HCT116 (cell line): ENCODE data around the gene C5orf52. TPM values are rescaled to one million over a fixed set of nuclear protein-coding genes. Genes with fewer than 3 reads are reported as not detected.
"Not testable (repeated sequence)": the region's sequence is repeated elsewhere in the genome, so short reads cannot be mapped to it uniquely, and the experiment has no call there.

Experiments used
- ATAC-seq: fragments of 200-7000 bp; cut with Tn5 transposase; 2 replicates; pipeline ENCODE4 v1.9.1; 2020; ENCODE audit warnings: mild to moderate bottlenecking, moderate library complexity
- BruUV-seq: library from RNA; stranded (reverse); fragments of 400-500 nt; replicated peaks from 2 replicates; lab custom pipeline; 2021; lab: Mats Ljungman, UMichigan
- CTCF ChIA-PET: fragments of 300-600 bp; sonication (Branson Sonifier 250); formaldehyde crosslinking; loops from one replicate; lab custom pipeline; 2021; ENCODE audit warnings: antibody characterized with exemption; lab: Charles Lee
- POLR2A ChIA-PET: fragments of 300-600, 350-600 bp; sonication (Branson Sonifier 250); formaldehyde crosslinking; loops from one replicate; lab custom pipeline; 2021; ENCODE audit warnings: antibody characterized with exemption; lab: Charles Lee
- RAD21 ChIA-PET, 2 experiments: fragments of 300-600 bp; sonication (Branson Sonifier 250); formaldehyde crosslinking; loops; one replicate each; lab custom pipeline; 2023; ENCODE audit warnings: low total read pairs in 2 of 2; ENCODE audit not compliant: uncharacterized antibody in 2 of 2, unreplicated experiment in 2 of 2, low non-redundant PET in 1 of 2; lab: Charles Lee
- DNase-seq: peaks from one replicate; pipeline ENCODE4 v3.0.0-alpha.2; 2010; ENCODE audit warnings: low read depth, low spot score
- H2AFZ ChIP-seq: fragments of 200-600 bp; shearing (Covaris generic), sonication (generic); 2 replicates; pipeline ENCODE4 v1.6.1; 2017; ENCODE audit warnings: low read depth, mixed run types, mixed read lengths, antibody characterized with exemption, low read length; ENCODE audit not compliant: poor library complexity, severe bottlenecking
- H3K27ac ChIP-seq: 2 replicates; pipeline ENCODE4 v1.5.1; 2012; ENCODE audit warnings: low read depth, low read length
- H3K27me3 ChIP-seq: fragments of 200-600 bp; sonication (generic); 2 replicates; pipeline ENCODE4 v1.6.1; 2016; ENCODE audit warnings: mixed run types, low read length, mixed read lengths; ENCODE audit not compliant: insufficient read depth
- H3K36me3 ChIP-seq, 2 experiments: fragments of 200-500 bp in 1 of 2; fragments of 200-600 bp in 1 of 2; sonication (Bioruptor generic) in 1 of 2; sonication (generic) in 1 of 2; 2 replicates each; pipeline versions ENCODE4 v1.5.1 to v1.6.1; 2014 to 2016; ENCODE audit warnings: low read length in 2 of 2, inconsistent platforms in 1 of 2, mixed read lengths in 1 of 2, mixed run types in 1 of 2; ENCODE audit not compliant: insufficient read depth in 2 of 2, control insufficient read depth in 1 of 2
- H3K4me1 ChIP-seq, 2 experiments: fragments of 200-600 bp in 1 of 2; sonication (generic) in 1 of 2; 2 replicates each; pipeline versions ENCODE4 v1.5.1 to v1.6.1; 2012 to 2017; ENCODE audit warnings: low read length in 2 of 2, inconsistent platforms in 1 of 2, mild to moderate bottlenecking in 1 of 2, mixed read lengths in 1 of 2, mixed run types in 1 of 2, moderate library complexity in 1 of 2; ENCODE audit not compliant: insufficient read depth in 2 of 2, control insufficient read depth in 1 of 2
- H3K4me2 ChIP-seq: fragments of 200-600 bp; sonication (generic); 2 replicates; pipeline ENCODE4 v1.6.1; 2017; ENCODE audit warnings: mixed run types, low read length, mixed read lengths
- H3K4me3 ChIP-seq, 2 experiments: fragments of 200-600 bp in 1 of 2; sonication (generic) in 1 of 2; replicated peaks in 1 of 2; 2 replicates each; pipeline ENCODE4 v1.5.1; 2011 to 2016; ENCODE audit warnings: low read length in 2 of 2, control low read depth in 1 of 2, low read depth in 1 of 2, mild to moderate bottlenecking in 1 of 2, mixed read lengths in 1 of 2, mixed run types in 1 of 2
- H3K79me2 ChIP-seq: fragments of 200-600 bp; sonication (generic); 2 replicates; pipeline ENCODE4 v1.6.1; 2017; ENCODE audit warnings: mild to moderate bottlenecking, mixed run types, low read length, moderate library complexity, mixed read lengths; ENCODE audit not compliant: insufficient read depth
- H3K9ac ChIP-seq: fragments of 200-600 bp; sonication (generic); 2 replicates; pipeline ENCODE4 v1.6.1; 2016; ENCODE audit warnings: low read length, mixed read lengths
- H3K9me2 ChIP-seq: fragments of 200-600 bp; sonication (generic), shearing (Covaris generic); 2 replicates; pipeline ENCODE4 v1.6.1; 2017; ENCODE audit warnings: mixed run types, mild to moderate bottlenecking, moderate library complexity; ENCODE audit not compliant: insufficient read depth
- H3K9me3 ChIP-seq, 2 experiments: fragments of 200-500 bp in 1 of 2; fragments of 200-600 bp in 1 of 2; sonication (Bioruptor generic) in 1 of 2; sonication (generic) in 1 of 2; 2 replicates each; pipeline ENCODE4 v1.6.1; 2014 to 2017; ENCODE audit warnings: low read length in 2 of 2, mixed read lengths in 2 of 2, inconsistent platforms in 1 of 2, low read depth in 1 of 2, mild to moderate bottlenecking in 1 of 2, mixed run types in 1 of 2, moderate library complexity in 1 of 2; ENCODE audit not compliant: control insufficient read depth in 1 of 2, insufficient read depth in 1 of 2
- H4K20me1 ChIP-seq: fragments of 200-600 bp; sonication (generic), shearing (Covaris generic); 2 replicates; pipeline ENCODE4 v1.6.1; 2017; ENCODE audit warnings: mixed run types, mild to moderate bottlenecking, moderate library complexity; ENCODE audit not compliant: insufficient read depth
- TCF7L2 ChIP-seq: IDR thresholded peaks from 2 replicates; pipeline ENCODE4 v1.7.0; 2011; ENCODE audit warnings: borderline replicate concordance, inconsistent platforms; ENCODE audit not compliant: insufficient read depth, insufficient read length; ENCODE audit errors: extremely low read depth
- intact Hi-C: fragments of 100-400 bp; cut with micrococcal nuclease; formaldehyde crosslinking; loops from 2 replicates; pipeline ENCODE4 v1.10.0; 2022
- total RNA-seq: library from RNA; stranded (reverse); gene quantifications from one replicate; pipeline ENCODE4 v1.2.1, GENCODE V29; 2021; ENCODE audit not compliant: unreplicated experiment
- TF ChIP-seq, protein P1 (sequence below), 3 experiments: fragments of 200-600 bp in 1 of 3; sonication (generic) in 1 of 3; IDR thresholded peaks in 2 of 3; conservative IDR thresholded peaks in 1 of 3; 2 replicates each; pipeline ENCODE4 v1.5.1; 2012 to 2017; ENCODE audit warnings: low read depth in 2 of 3, low read length in 2 of 3, antibody characterized with exemption in 1 of 3, borderline replicate concordance in 1 of 3, control low read depth in 1 of 3, mild to moderate bottlenecking in 1 of 3, mixed read lengths in 1 of 3, mixed run types in 1 of 3, moderate library complexity in 1 of 3; ENCODE audit not compliant: insufficient read depth in 1 of 3

C5orf52 gene
- total RNA-seq, 1 experiment from 2014 or later, result not detected

DNA sequence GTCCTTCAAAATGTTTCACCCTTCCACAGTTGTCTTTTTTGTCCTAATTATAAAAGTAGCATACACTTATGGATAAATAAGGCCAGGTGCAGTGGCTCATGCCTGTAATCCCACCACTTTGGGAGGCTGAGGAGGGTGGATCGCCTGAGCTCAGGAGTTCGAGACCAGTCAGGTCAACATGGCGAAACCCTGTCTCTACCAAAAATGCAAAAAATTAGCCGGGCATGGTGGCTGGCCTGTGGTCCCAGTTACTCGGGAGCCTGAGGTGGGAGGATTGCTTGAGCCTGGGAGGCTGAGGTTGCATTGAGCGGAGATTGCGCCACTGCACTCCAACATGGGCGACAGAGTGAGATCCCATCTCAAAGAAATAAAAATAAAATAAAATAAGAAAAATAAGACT is 1.6 kb downstream of the C5orf52 start:
- RAD21 ChIA-PET, result no interaction called here
- DNase-seq, result no peak
- no peak overlapping the region for H3K4me3 ChIP-seq
- H3K9me2 ChIP-seq, result no peaks in the 10 kb centered on the region
- H3K4me1 ChIP-seq, result peaks cover 0 to 3% of the 10 kb centered on the region in 2 experiments; a peak in 1 of 4 replicates
- TF ChIP-seq TCF7L2, result no peak
- TF ChIP-seq, protein P1, sequence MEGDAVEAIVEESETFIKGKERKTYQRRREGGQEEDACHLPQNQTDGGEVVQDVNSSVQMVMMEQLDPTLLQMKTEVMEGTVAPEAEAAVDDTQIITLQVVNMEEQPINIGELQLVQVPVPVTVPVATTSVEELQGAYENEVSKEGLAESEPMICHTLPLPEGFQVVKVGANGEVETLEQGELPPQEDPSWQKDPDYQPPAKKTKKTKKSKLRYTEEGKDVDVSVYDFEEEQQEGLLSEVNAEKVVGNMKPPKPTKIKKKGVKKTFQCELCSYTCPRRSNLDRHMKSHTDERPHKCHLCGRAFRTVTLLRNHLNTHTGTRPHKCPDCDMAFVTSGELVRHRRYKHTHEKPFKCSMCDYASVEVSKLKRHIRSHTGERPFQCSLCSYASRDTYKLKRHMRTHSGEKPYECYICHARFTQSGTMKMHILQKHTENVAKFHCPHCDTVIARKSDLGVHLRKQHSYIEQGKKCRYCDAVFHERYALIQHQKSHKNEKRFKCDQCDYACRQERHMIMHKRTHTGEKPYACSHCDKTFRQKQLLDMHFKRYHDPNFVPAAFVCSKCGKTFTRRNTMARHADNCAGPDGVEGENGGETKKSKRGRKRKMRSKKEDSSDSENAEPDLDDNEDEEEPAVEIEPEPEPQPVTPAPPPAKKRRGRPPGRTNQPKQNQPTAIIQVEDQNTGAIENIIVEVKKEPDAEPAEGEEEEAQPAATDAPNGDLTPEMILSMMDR (IDR thresholded peaks at IDR 0.05 in 2 of 3, conservative IDR thresholded peaks at IDR 0.05 in 1 of 3; ENCODE audit: borderline replicate concordance in 1 of 3, insufficient read depth in 1 of 3, low read depth in 2 of 3, low read length in 2 of 3), result no peak
- TF ChIP-seq, all 23 proteins: peak for 0
- no peaks in the 10 kb centered on the region for H3K36me3 ChIP-seq
- no peaks in the 10 kb centered on the region for H4K20me1 ChIP-seq
- ChIA-PET POLR2A (no interaction called here), CTCF (no interaction called here)
- no peak for ATAC-seq
- no peak overlapping the region for H3K4me2 ChIP-seq
- H3K27ac ChIP-seq, result no peak overlapping the region
- no peaks in the 10 kb centered on the region for H3K79me2 ChIP-seq
- no peak overlapping the region for H3K9ac ChIP-seq
- H3K27me3 ChIP-seq, result no peaks in the 10 kb centered on the region
- BruUV-seq, result no TSS peak
- H3K9me3 ChIP-seq, result no peaks in the 10 kb centered on the region
- no peak overlapping the region for H2AFZ ChIP-seq
- intact Hi-C loops, result no loop called here

DNA sequence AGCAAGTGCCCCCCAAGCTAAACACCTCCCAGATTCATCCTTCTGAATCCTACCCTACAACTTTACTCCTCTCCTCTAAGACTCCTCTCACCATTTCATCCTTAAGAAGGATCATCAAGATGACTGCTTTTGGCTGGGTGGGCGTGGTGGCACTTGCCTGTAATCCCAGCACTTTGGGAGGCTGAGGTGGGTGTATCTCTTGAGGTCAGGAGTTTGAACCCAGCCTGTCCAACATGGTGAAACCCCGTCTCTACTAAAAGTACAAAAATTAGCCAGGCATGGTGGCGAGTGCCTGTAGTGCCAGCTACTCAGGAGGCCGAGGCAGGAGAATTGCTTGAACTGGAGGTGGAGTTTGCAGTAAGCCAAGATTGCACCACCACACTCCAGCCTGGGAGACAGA is 3.0 kb downstream of the C5orf52 start:
- CTCF ChIA-PET, RAD21 ChIA-PET, POLR2A ChIA-PET: not testable (repeated sequence)

More for the DNA sequence above, 3.0 kb downstream of the C5orf52 start:
- H4K20me1 ChIP-seq, H2AFZ ChIP-seq, ATAC-seq, H3K4me2 ChIP-seq, intact Hi-C loops, H3K4me3 ChIP-seq, H3K9ac ChIP-seq, H3K36me3 ChIP-seq, DNase-seq, H3K27ac ChIP-seq, H3K9me3 ChIP-seq, H3K4me1 ChIP-seq, H3K79me2 ChIP-seq, H3K27me3 ChIP-seq, BruUV-seq, H3K9me2 ChIP-seq: not testable (repeated sequence)
